HepG2 (cell line): Measurements from ENCODE around the gene TKFC. TPM values are rescaled to one million over a fixed set of nuclear protein-coding genes. Genes with fewer than 3 reads are reported as not detected.

ENCODE experiments used
- CCAR2 ChIP-seq: fragments of 200-400 bp; formaldehyde crosslinking; optimal IDR thresholded peaks from 2 replicates; pipeline ENCODE3; 2018; ENCODE audit warnings: low read depth, mild to moderate bottlenecking, low read length, moderate library complexity
- MAZ ChIP-seq, 2 experiments: sonication (generic) in 1 of 2; formaldehyde crosslinking in 1 of 2; IDR thresholded peaks; 2 replicates each; pipeline versions ENCODE4 v1.5.0 to v1.6.1; 2012 to 2020; ENCODE audit warnings: low read depth in 2 of 2, mild to moderate bottlenecking in 2 of 2, borderline replicate concordance in 1 of 2, improper control_type of control experiment in 1 of 2, low read length in 1 of 2, missing genetic modification reagents in 1 of 2, moderate library complexity in 1 of 2
- NKX3-1 ChIP-seq: sonication (generic); formaldehyde crosslinking; IDR thresholded peaks from 2 replicates; pipeline ENCODE4 v1.5.0; 2020; ENCODE audit warnings: missing genetic modification reagents
- RBAK ChIP-seq: sonication (generic); formaldehyde crosslinking; IDR thresholded peaks from 2 replicates; pipeline ENCODE4 v1.5.1; 2020; ENCODE audit warnings: mild to moderate bottlenecking, missing genetic modification reagents
- THYN1 ChIP-seq: sonication (generic); formaldehyde crosslinking; IDR thresholded peaks from 2 replicates; pipeline ENCODE4 v1.8.1; 2023; ENCODE audit warnings: low read depth, mild to moderate bottlenecking, moderate library complexity, missing genetic modification reagents, borderline replicate concordance
- ZBTB7B ChIP-seq: sonication (generic); formaldehyde crosslinking; IDR thresholded peaks from 2 replicates; pipeline ENCODE4 v1.4.0; 2020; ENCODE audit warnings: missing genetic modification reagents
- ZMAT3 ChIP-seq: sonication (generic); formaldehyde crosslinking; conservative IDR thresholded peaks from 2 replicates; pipeline ENCODE4 v1.7.0; 2021; ENCODE audit warnings: missing genetic modification reagents
- ZNF296 ChIP-seq: sonication (generic); formaldehyde crosslinking; conservative IDR thresholded peaks from 2 replicates; pipeline ENCODE4 v1.5.0; 2020; ENCODE audit warnings: mild to moderate bottlenecking, missing genetic modification reagents
- ZNF547 ChIP-seq: sonication (generic); formaldehyde crosslinking; IDR thresholded peaks from 2 replicates; pipeline ENCODE4 v1.5.1; 2020; ENCODE audit warnings: mild to moderate bottlenecking, missing genetic modification reagents
- ZNF713 ChIP-seq: sonication (generic); formaldehyde crosslinking; IDR thresholded peaks from 2 replicates; pipeline ENCODE4 v1.4.0; 2020; ENCODE audit warnings: mild to moderate bottlenecking, missing genetic modification reagents
- ZNF776 ChIP-seq: sonication (generic); formaldehyde crosslinking; IDR thresholded peaks from 2 replicates; pipeline ENCODE4 v1.4.0; 2020; ENCODE audit warnings: mild to moderate bottlenecking, missing genetic modification reagents
- ZNF780A ChIP-seq: sonication (generic); formaldehyde crosslinking; IDR thresholded peaks from 2 replicates; pipeline ENCODE4 v1.8.0; 2022; ENCODE audit warnings: mild to moderate bottlenecking, missing genetic modification reagents, moderate library complexity
- polyA plus RNA-seq, 8 experiments: library from polyadenylated mRNA; depleted of rRNA in 3 of 8; stranded (reverse) in 7 of 8; unstranded in 1 of 8; fragments of >200 nt; fragmentation: Illumina TruSeq in 4 of 8; extraction: Trizol in 4 of 8; gene quantifications; 2 replicates each; pipeline versions ENCODE4 v1.2.1 to v1.2.3, GENCODE V29; 2011 to 2016; ENCODE audit warnings: low read depth in 4 of 8, missing spikeins in 1 of 8, mixed read lengths in 1 of 8; ENCODE audit not compliant: insufficient read depth in 1 of 8
- total RNA-seq, 5 experiments: library from RNA; depleted of rRNA; stranded (reverse); fragments of >200 nt; fragmentation: Illumina TruSeq; extraction: Trizol; gene quantifications; 2 replicates each; pipeline ENCODE4 v1.2.3, GENCODE V29; 2016; ENCODE audit warnings: low read depth in 1 of 5
- TF ChIP-seq, protein P1 (sequence below): sonication (generic); formaldehyde crosslinking; IDR thresholded peaks from 2 replicates; pipeline ENCODE4 v1.8.0; 2022; ENCODE audit warnings: missing genetic modification reagents, low read depth, mild to moderate bottlenecking, borderline replicate concordance
- TF ChIP-seq, protein P2 (sequence below): sonication (generic); formaldehyde crosslinking; IDR thresholded peaks from 2 replicates; pipeline ENCODE4 v1.9.0; 2021; ENCODE audit warnings: mild to moderate bottlenecking, missing genetic modification reagents
- TF ChIP-seq, protein P3 (sequence below): IDR thresholded peaks from 2 replicates; pipeline ENCODE4 v1.6.1; 2016
- TF ChIP-seq, protein P4 (sequence below): sonication (generic); formaldehyde crosslinking; IDR thresholded peaks from 2 replicates; pipeline ENCODE4 v1.5.0; 2020; ENCODE audit warnings: mild to moderate bottlenecking, low read depth, missing genetic modification reagents, borderline replicate concordance
- TF ChIP-seq, protein P5 (sequence below): sonication (generic); formaldehyde crosslinking; IDR thresholded peaks from 2 replicates; pipeline ENCODE4 v1.4.0; 2020; ENCODE audit warnings: missing genetic modification reagents, borderline replicate concordance
- TF ChIP-seq, protein P6 (sequence below): sonication (generic); formaldehyde crosslinking; IDR thresholded peaks from 2 replicates; pipeline ENCODE4 v1.8.0; 2022; ENCODE audit warnings: mild to moderate bottlenecking, missing genetic modification reagents, moderate library complexity

Gene TKFC
- total and polyA plus RNA-seq, 2 of the 13 experiments (the other 11 are each of a cell fraction or from before 2014, with no cell fraction given): 147 to 197 TPM

DNA sequence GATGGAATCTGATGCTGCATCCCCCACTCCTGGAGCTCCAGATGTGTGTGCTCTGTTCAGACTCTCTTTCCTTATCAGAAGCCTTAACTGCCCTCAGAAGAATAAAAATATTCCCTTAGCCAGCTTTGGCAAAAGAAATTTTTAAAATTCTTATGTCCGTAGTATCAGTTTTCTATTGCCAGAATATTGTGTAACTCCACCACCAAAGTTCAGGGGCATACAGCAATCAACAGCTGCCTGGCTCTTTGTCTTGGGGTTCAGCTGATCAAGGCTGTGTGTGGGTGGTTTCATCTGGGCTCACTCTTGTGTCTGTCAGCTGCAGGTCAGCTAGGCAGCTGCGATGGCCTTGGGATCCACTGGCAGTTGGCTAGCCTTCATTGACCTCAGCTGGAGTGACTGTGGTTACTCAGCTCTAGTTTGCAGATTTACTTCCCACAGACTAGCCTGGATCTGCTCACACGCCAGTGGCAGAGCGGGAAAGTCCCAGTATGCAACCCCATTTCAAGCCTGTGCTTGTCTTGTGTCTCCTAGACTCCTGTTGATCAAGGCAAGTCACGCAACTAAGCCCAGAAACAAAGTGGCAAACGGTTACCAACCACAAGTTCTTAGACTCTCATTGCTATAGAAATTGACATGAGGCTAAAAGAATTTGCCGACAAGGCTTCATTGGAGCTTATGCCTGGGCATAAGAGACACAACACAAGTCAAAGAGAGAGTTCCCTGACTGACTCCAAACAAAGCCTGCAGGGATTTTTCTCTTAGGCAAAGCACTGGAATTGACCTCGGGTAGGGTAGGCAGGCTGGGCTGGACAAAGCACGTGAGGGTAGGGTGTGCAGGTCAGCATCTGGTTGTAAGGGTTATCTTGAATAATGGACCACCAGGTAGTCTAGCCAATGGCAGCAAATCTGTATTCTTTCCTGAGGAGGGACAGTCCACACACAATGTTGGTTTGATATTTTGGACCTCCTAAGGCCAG is 36.6 kb downstream of the TKFC start (continued):
- no peak for TF ChIP-seq MAZ (IDR thresholded peaks at IDR 0.05; ENCODE audit: borderline replicate concordance, low read depth, low read length)
- peak; percentile 49 for TF ChIP-seq MAZ (CRISPR knock-in tag; IDR thresholded peaks at IDR 0.05; ENCODE audit: low read depth)
- TF ChIP-seq ZNF780A (CRISPR knock-in tag): no peak
- no peak for TF ChIP-seq ZBTB7B
- TF ChIP-seq ZMAT3 (CRISPR knock-in tag): no peak
- TF ChIP-seq, protein P1, sequence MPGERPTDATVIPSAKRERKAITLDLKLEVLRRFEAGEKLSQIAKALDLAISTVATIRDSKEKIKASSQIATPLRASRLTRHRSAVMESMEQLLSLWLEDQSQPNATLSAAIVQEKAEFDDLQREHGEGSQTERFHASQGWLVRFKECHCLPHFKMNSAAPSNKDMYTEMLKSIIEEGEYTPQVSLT: no peak
- 0 out of 2 replicates have a peak, but pooled peaks have one; percentile 36 for TF ChIP-seq RBAK (CRISPR knock-in tag)
- TF ChIP-seq, protein P2, sequence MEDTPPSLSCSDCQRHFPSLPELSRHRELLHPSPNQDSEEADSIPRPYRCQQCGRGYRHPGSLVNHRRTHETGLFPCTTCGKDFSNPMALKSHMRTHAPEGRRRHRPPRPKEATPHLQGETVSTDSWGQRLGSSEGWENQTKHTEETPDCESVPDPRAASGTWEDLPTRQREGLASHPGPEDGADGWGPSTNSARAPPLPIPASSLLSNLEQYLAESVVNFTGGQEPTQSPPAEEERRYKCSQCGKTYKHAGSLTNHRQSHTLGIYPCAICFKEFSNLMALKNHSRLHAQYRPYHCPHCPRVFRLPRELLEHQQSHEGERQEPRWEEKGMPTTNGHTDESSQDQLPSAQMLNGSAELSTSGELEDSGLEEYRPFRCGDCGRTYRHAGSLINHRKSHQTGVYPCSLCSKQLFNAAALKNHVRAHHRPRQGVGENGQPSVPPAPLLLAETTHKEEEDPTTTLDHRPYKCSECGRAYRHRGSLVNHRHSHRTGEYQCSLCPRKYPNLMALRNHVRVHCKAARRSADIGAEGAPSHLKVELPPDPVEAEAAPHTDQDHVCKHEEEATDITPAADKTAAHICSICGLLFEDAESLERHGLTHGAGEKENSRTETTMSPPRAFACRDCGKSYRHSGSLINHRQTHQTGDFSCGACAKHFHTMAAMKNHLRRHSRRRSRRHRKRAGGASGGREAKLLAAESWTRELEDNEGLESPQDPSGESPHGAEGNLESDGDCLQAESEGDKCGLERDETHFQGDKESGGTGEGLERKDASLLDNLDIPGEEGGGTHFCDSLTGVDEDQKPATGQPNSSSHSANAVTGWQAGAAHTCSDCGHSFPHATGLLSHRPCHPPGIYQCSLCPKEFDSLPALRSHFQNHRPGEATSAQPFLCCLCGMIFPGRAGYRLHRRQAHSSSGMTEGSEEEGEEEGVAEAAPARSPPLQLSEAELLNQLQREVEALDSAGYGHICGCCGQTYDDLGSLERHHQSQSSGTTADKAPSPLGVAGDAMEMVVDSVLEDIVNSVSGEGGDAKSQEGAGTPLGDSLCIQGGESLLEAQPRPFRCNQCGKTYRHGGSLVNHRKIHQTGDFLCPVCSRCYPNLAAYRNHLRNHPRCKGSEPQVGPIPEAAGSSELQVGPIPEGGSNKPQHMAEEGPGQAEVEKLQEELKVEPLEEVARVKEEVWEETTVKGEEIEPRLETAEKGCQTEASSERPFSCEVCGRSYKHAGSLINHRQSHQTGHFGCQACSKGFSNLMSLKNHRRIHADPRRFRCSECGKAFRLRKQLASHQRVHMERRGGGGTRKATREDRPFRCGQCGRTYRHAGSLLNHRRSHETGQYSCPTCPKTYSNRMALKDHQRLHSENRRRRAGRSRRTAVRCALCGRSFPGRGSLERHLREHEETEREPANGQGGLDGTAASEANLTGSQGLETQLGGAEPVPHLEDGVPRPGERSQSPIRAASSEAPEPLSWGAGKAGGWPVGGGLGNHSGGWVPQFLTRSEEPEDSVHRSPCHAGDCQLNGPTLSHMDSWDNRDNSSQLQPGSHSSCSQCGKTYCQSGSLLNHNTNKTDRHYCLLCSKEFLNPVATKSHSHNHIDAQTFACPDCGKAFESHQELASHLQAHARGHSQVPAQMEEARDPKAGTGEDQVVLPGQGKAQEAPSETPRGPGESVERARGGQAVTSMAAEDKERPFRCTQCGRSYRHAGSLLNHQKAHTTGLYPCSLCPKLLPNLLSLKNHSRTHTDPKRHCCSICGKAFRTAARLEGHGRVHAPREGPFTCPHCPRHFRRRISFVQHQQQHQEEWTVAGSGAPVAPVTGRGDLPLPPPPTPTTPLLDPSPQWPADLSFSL: no peak
- TF ChIP-seq ZNF296: no peak
- TF ChIP-seq, protein P3, sequence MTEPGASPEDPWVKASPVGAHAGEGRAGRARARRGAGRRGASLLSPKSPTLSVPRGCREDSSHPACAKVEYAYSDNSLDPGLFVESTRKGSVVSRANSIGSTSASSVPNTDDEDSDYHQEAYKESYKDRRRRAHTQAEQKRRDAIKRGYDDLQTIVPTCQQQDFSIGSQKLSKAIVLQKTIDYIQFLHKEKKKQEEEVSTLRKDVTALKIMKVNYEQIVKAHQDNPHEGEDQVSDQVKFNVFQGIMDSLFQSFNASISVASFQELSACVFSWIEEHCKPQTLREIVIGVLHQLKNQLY: peak; percentile 74; the same call in 1 of the 2 replicates
- TF ChIP-seq THYN1 (CRISPR knock-in tag): no peak
- no peak for TF ChIP-seq ZNF713 (CRISPR knock-in tag)
- TF ChIP-seq, protein P4, sequence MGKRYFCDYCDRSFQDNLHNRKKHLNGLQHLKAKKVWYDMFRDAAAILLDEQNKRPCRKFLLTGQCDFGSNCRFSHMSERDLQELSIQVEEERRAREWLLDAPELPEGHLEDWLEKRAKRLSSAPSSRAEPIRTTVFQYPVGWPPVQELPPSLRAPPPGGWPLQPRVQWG (CRISPR knock-in tag): no peak
- no peak for TF ChIP-seq CCAR2
- TF ChIP-seq, protein P5, sequence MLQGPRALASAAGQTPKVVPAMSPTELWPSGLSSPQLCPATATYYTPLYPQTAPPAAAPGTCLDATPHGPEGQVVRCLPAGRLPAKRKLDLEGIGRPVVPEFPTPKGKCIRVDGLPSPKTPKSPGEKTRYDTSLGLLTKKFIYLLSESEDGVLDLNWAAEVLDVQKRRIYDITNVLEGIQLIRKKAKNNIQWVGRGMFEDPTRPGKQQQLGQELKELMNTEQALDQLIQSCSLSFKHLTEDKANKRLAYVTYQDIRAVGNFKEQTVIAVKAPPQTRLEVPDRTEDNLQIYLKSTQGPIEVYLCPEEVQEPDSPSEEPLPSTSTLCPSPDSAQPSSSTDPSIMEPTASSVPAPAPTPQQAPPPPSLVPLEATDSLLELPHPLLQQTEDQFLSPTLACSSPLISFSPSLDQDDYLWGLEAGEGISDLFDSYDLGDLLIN (CRISPR knock-in tag): no peak
- no peak for TF ChIP-seq NKX3-1 (CRISPR knock-in tag)
- TF ChIP-seq, protein P6, sequence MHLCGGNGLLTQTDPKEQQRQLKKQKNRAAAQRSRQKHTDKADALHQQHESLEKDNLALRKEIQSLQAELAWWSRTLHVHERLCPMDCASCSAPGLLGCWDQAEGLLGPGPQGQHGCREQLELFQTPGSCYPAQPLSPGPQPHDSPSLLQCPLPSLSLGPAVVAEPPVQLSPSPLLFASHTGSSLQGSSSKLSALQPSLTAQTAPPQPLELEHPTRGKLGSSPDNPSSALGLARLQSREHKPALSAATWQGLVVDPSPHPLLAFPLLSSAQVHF (CRISPR knock-in tag): no peak
- no peak for TF ChIP-seq ZNF547 (CRISPR knock-in tag)
- no peak for TF ChIP-seq ZNF776 (CRISPR knock-in tag)
